ENCODE results near the gene CDH15. TPM values are rescaled to one million over a fixed set of nuclear protein-coding genes. Genes with fewer than 3 reads are reported as not detected.

The CDH15 gene
- total and polyA plus RNA-seq, 9 of the 15 experiments (the other 6 are each of a cell fraction or from before 2014, with no cell fraction given): 0.07 to 0.18 TPM; not detected in 7

- TF ChIP-seq ZBTB11 (CRISPR knock-in tag; IDR thresholded peaks at IDR 0.05) (0 out of 6 replicates have a peak, but pooled peaks of 1 of the 3 experiments have one; percentile 21), ARID3B (CRISPR knock-in tag; IDR thresholded peaks at IDR 0.05; ENCODE audit: borderline replicate concordance) (0 out of 2 replicates have a peak, but pooled peaks have one; percentile 40), HMGN3 (IDR thresholded peaks at IDR 0.05; ENCODE audit: borderline replicate concordance, extremely low read depth, insufficient read length, low read depth, low read length) (no peak), NRF1 (conservative IDR thresholded peaks at IDR 0.05 in 1 of 2, IDR thresholded peaks at IDR 0.05 in 1 of 2) (0 out of 4 replicates have a peak, but pooled peaks of 1 of the 2 experiments have one; percentile 28), KLF10 (CRISPR knock-in tag; IDR thresholded peaks at IDR 0.05) (peak; percentile 45; the same call in 1 of the 2 replicates), ZEB2 (IDR thresholded peaks at IDR 0.05) (0 out of 2 replicates have a peak, but pooled peaks have one; percentile 46), ELF2 (CRISPR knock-in tag; IDR thresholded peaks at IDR 0.05) (0 out of 2 replicates have a peak, but pooled peaks have one; percentile 27), MLLT1 (IDR thresholded peaks at IDR 0.05) (no peak), ZNF584 (CRISPR knock-in tag; IDR thresholded peaks at IDR 0.05; ENCODE audit: low read depth) (no peak), ETV1 (tag; conservative IDR thresholded peaks at IDR 0.05; ENCODE audit: low read depth) (peak; percentile 63; the same call in 1 of the 2 replicates), ZNF589 (CRISPR knock-in tag; IDR thresholded peaks at IDR 0.05; ENCODE audit: low read depth) (0 out of 2 replicates have a peak, but pooled peaks have one; percentile 13)
Measured at GRCh38 chr16:89166696-89167424, 4.7 kb upstream of the CDH15 start (continued).

Measured in K562 (cell line).